Kidney epithelial cell (primary cell): ENCODE results near the gene NIM1K. TPM values are rescaled to one million over a fixed set of nuclear protein-coding genes. Genes with fewer than 3 reads are reported as not detected.

Experiments used
- DNase-seq: peaks from one replicate; pipeline ENCODE4 v3.0.0-alpha.2; 2010; ENCODE audit warnings: low read depth
- H3K27me3 ChIP-seq: 2 replicates; pipeline ENCODE4 v1.6.0; 2011; ENCODE audit warnings: low read length; ENCODE audit not compliant: control insufficient read depth, insufficient read depth
- H3K36me3 ChIP-seq: 2 replicates; pipeline ENCODE4 v1.5.1; 2011; ENCODE audit warnings: low read length; ENCODE audit not compliant: control insufficient read depth, insufficient read depth
- H3K4me3 ChIP-seq: 2 replicates; pipeline ENCODE4 v1.5.1; 2011; ENCODE audit warnings: low read depth, mild to moderate bottlenecking, control low read depth, low read length
- total RNA-seq: library from RNA; depleted of rRNA; stranded (reverse); fragments of >200 nt; gene quantifications from 2 replicates; pipeline ENCODE4 v1.2.3, GENCODE V29; 2015
- TF ChIP-seq, protein P1 (sequence below): IDR thresholded peaks from 2 replicates; pipeline ENCODE4 v1.5.1; 2011; ENCODE audit warnings: mild to moderate bottlenecking, moderate library complexity, low read length, control low read depth, inconsistent platforms; ENCODE audit not compliant: insufficient read depth, poor library complexity, severe bottlenecking

The NIM1K gene
- total RNA-seq, 1 donor from 2014 or later = 0.21 TPM

DNA sequence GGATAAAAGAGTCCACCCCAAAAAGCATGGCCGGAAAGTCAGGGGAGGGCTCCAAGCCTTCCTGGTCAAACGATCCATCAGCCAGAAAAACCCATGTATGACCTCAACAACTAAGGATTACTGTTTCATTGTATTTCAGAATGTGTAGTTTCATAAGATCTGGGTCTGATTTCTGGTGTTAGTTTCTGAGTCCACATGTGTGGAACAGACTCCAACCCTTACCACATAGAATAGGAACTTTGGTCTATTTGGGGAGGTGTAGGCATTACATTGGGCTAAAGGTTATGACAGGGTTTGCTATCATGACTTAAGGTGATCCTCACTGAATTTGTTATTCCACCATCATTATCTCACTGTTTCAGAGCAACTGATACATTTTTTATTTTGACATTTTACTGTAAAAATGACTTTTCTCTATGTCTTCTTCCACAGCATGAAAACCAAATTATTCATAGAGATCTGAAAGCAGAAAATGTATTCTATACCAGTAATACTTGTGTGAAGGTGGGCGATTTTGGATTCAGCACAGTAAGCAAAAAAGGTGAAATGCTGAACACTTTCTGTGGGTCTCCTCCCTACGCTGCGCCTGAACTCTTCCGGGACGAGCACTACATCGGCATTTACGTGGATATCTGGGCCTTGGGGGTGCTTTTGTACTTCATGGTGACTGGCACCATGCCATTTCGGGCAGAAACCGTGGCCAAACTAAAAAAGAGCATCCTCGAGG lies 87.7 kb downstream of the NIM1K start:
- TF ChIP-seq, protein P1, sequence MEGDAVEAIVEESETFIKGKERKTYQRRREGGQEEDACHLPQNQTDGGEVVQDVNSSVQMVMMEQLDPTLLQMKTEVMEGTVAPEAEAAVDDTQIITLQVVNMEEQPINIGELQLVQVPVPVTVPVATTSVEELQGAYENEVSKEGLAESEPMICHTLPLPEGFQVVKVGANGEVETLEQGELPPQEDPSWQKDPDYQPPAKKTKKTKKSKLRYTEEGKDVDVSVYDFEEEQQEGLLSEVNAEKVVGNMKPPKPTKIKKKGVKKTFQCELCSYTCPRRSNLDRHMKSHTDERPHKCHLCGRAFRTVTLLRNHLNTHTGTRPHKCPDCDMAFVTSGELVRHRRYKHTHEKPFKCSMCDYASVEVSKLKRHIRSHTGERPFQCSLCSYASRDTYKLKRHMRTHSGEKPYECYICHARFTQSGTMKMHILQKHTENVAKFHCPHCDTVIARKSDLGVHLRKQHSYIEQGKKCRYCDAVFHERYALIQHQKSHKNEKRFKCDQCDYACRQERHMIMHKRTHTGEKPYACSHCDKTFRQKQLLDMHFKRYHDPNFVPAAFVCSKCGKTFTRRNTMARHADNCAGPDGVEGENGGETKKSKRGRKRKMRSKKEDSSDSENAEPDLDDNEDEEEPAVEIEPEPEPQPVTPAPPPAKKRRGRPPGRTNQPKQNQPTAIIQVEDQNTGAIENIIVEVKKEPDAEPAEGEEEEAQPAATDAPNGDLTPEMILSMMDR = no peak
- DNase-seq = no peak
- no peaks in the 10 kb centered on the region for H3K27me3 ChIP-seq

GRCh38 chr5:43281840-43282658 lies 90.0 kb downstream of the NIM1K start:
- no peak for DNase-seq
- Histone ChIP-seq H3K27me3 (no peaks in the 10 kb centered on the region), H3K36me3 (peaks cover 1% of the 10 kb centered on the region), H3K4me3 (no peak overlapping the region)
- TF ChIP-seq, protein P1 = no peak

More for the DNA sequence above, 87.7 kb downstream of the NIM1K start:
- no peaks in the 10 kb centered on the region for H3K36me3 ChIP-seq
- H3K4me3 ChIP-seq = no peak overlapping the region

DNA sequence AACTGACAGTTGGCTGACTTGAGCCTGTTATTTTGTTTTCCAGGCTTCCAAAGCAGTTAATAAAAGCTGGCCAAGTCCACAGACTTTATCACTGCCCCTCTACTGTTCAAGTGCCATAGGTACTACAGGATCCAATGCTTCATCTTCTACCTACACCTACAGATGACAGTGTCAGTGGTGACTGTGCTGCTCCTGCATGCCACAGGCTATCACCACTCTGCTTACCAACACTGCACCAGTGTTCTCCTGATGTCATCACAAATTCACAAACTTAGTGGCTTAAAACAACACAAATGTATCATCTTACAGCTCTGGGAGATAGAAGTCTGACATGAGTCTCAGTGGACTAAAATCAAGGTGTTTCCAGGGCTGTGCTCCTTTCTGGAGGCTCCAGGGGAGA lies 94.6 kb downstream of the NIM1K start:
- Histone ChIP-seq H3K4me3 (no peak overlapping the region), H3K36me3 (peaks cover 1% of the 10 kb centered on the region), H3K27me3 (no peaks in the 10 kb centered on the region)
- DNase-seq = no peak
- TF ChIP-seq, protein P1 = no peak

- Histone ChIP-seq H3K27me3 (no peaks in the 10 kb centered on the region), H3K36me3 (peaks cover 1% of the 10 kb centered on the region), H3K4me3 (no peak overlapping the region)
- DNase-seq = no peak
- TF ChIP-seq, protein P1 = no peak
Measured at GRCh38 chr5:43287493-43287892, 95.5 kb downstream of the NIM1K start.

- Histone ChIP-seq H3K27me3 (no peaks in the 10 kb centered on the region), H3K36me3 (peaks cover 1% of the 10 kb centered on the region), H3K4me3 (no peak overlapping the region)
- TF ChIP-seq, protein P1 = no peak
- no peak for DNase-seq
Measured at GRCh38 chr5:43288269-43288831, 96.3 kb downstream of the NIM1K start.
